Liver (tissue), 9 donors: ENCODE data around the gene TPR. TPM values are rescaled to one million over a fixed set of nuclear protein-coding genes. Genes with fewer than 3 reads are reported as not detected.

ENCODE experiments used
- DNase-seq: peaks from one replicate; pipeline ENCODE4 v3.0.0-alpha.2; 2017; ENCODE audit warnings: low spot score
- H3K27ac ChIP-seq, 2 donors: one replicate each; pipeline ENCODE4 v1.7.0; 2013; ENCODE audit warnings: inconsistent platforms in 2 of 2, low read length in 2 of 2, control low read depth in 1 of 2, low read depth in 1 of 2, mild to moderate bottlenecking in 1 of 2
- H3K27me3 ChIP-seq, 4 donors: one replicate each; pipeline versions ENCODE4 v1.6.1 to v1.7.0; 2013; ENCODE audit warnings: low read length in 3 of 4, inconsistent platforms in 1 of 4, mild to moderate bottlenecking in 1 of 4, moderate library complexity in 1 of 4; ENCODE audit not compliant: control insufficient read depth in 4 of 4, insufficient read depth in 4 of 4
- H3K36me3 ChIP-seq, 4 donors: one replicate each; pipeline versions ENCODE4 v1.6.1 to v1.7.0; 2013; ENCODE audit warnings: low read length in 3 of 4, mild to moderate bottlenecking in 3 of 4, low read depth in 1 of 4, moderate library complexity in 1 of 4; ENCODE audit not compliant: control insufficient read depth in 4 of 4, insufficient read depth in 3 of 4
- H3K4me1 ChIP-seq, 4 donors: one replicate each; pipeline versions ENCODE4 v1.6.1 to v1.7.0; 2013; ENCODE audit warnings: low read length in 3 of 4, mild to moderate bottlenecking in 3 of 4, moderate library complexity in 1 of 4; ENCODE audit not compliant: control insufficient read depth in 4 of 4, insufficient read depth in 4 of 4
- H3K4me3 ChIP-seq, 3 donors: one replicate each; pipeline versions ENCODE4 v1.6.1 to v1.7.0; 2013; ENCODE audit warnings: low read length in 3 of 3, control low read depth in 1 of 3, low read depth in 1 of 3, mild to moderate bottlenecking in 1 of 3
- H3K9ac ChIP-seq, 2 donors: one replicate each; pipeline ENCODE4 v1.7.0; 2013; ENCODE audit warnings: low read length in 2 of 2, mild to moderate bottlenecking in 2 of 2, moderate library complexity in 2 of 2, control low read depth in 1 of 2, low read depth in 1 of 2
- H3K9me3 ChIP-seq, 4 donors: one replicate each; pipeline versions ENCODE4 v1.6.1 to v1.7.0; 2013; ENCODE audit warnings: low read length in 3 of 4; ENCODE audit not compliant: control insufficient read depth in 4 of 4
- EGR1 ChIP-seq, 2 donors: IDR thresholded peaks; 2 replicates each; pipeline ENCODE4 v1.6.1; 2016 to 2018; ENCODE audit warnings: antibody characterized with exemption in 2 of 2, low read depth in 2 of 2
- FOXA1 ChIP-seq: IDR thresholded peaks from 2 replicates; pipeline ENCODE4 v1.6.1; 2016; ENCODE audit warnings: antibody characterized with exemption
- FOXA2 ChIP-seq: IDR thresholded peaks from 2 replicates; pipeline ENCODE4 v1.6.1; 2016; ENCODE audit warnings: antibody characterized with exemption
- GABPA ChIP-seq, 2 donors: IDR thresholded peaks in 1 of 2; conservative IDR thresholded peaks in 1 of 2; 2 replicates each; pipeline ENCODE4 v1.6.1; 2016; ENCODE audit warnings: antibody characterized with exemption in 2 of 2, mild to moderate bottlenecking in 1 of 2, moderate library complexity in 1 of 2
- HNF4A ChIP-seq, 2 donors: conservative IDR thresholded peaks; 2 replicates each; pipeline ENCODE4 v1.6.1; 2016; ENCODE audit warnings: antibody characterized with exemption in 2 of 2, mild to moderate bottlenecking in 2 of 2
- HNF4G ChIP-seq: IDR thresholded peaks from 2 replicates; pipeline ENCODE4 v1.6.1; 2016; ENCODE audit warnings: antibody characterized with exemption
- JUND ChIP-seq, 2 donors: IDR thresholded peaks; 2 replicates each; pipeline ENCODE4 v1.6.1; 2016; ENCODE audit warnings: antibody characterized with exemption in 2 of 2
- NR2F2 ChIP-seq: IDR thresholded peaks from 2 replicates; pipeline ENCODE4 v1.6.1; 2016; ENCODE audit warnings: antibody characterized with exemption
- RAD21 ChIP-seq, 2 donors: IDR thresholded peaks; 2 replicates each; pipeline ENCODE4 v1.6.1; 2016; ENCODE audit warnings: antibody characterized with exemption in 2 of 2, mild to moderate bottlenecking in 2 of 2
- RXRA ChIP-seq, 2 donors: IDR thresholded peaks; 2 replicates each; pipeline ENCODE4 v1.6.1; 2017 to 2018; ENCODE audit warnings: antibody characterized with exemption in 2 of 2, mild to moderate bottlenecking in 1 of 2
- SP1 ChIP-seq: IDR thresholded peaks from 2 replicates; pipeline ENCODE4 v1.6.1; 2018; ENCODE audit warnings: antibody characterized with exemption, mild to moderate bottlenecking
- TAF1 ChIP-seq: conservative IDR thresholded peaks from 2 replicates; pipeline ENCODE4 v1.6.1; 2016; ENCODE audit warnings: antibody characterized with exemption, mild to moderate bottlenecking
- YY1 ChIP-seq: IDR thresholded peaks from 2 replicates; pipeline ENCODE4 v1.6.1; 2016; ENCODE audit warnings: antibody characterized with exemption, mild to moderate bottlenecking
- WGBS: extraction: QIAGEN DNeasy Blood & Tissue Kit; methylation state at CpG from one replicate; pipeline ENCODE4 v1.1.7; 2013; 5-methylcytosine and 5-hydroxymethylcytosine counted together
- polyA plus RNA-seq, 2 donors: library from polyadenylated mRNA; stranded (reverse) in 1 of 2; unstranded in 1 of 2; fragments of 200-250 nt in 1 of 2; fragments of >200 nt in 1 of 2; fragmentation: Nextera tagmentation in 1 of 2; extraction: Ambion mirVana in 1 of 2; gene quantifications; one replicate each; pipeline versions ENCODE4 v1.2.1 to v1.2.3, GENCODE V29; 2013 to 2015
- total RNA-seq, 2 donors: library from RNA; depleted of rRNA; stranded (reverse); fragments of >200 nt; gene quantifications; one replicate each; pipeline ENCODE4 v1.2.3, GENCODE V29; 2014
- TF ChIP-seq, protein P1 (sequence below): IDR thresholded peaks from 2 replicates; pipeline ENCODE4 v1.6.1; 2016; ENCODE audit warnings: antibody characterized with exemption, mild to moderate bottlenecking
- TF ChIP-seq, protein P2 (sequence below): IDR thresholded peaks from 2 replicates; pipeline ENCODE4 v1.6.1; 2016; ENCODE audit warnings: antibody characterized with exemption
- donor health status: healthy.
- donor health status: healthy.
- donor health status: healthy.
- donor health status: healthy.
- donor health status: healthy.

The TPR gene
- total and polyA plus RNA-seq, 4 donors = 8.1 to 45.1 (median 39.2) TPM

DNA sequence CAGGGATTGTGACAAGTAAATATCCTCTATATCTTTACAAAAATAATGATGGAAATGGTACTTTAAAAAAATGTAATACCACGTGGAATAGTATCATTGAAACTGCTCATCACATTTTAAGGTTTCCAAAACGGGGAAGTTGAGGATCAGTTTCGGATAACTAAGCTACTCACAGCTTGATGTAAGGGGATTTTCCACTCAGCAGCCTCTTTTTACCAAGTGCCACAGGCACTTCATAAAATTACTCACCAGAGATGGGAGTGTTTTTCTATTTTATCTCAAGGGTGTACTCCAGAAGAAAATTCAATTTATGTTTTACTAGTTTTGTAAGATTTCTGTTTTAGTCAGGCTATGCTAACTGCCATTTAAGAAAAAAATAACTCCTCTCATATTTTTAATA, 91.7 kb downstream of the TPR start (continued):
- TF ChIP-seq, protein P1, sequence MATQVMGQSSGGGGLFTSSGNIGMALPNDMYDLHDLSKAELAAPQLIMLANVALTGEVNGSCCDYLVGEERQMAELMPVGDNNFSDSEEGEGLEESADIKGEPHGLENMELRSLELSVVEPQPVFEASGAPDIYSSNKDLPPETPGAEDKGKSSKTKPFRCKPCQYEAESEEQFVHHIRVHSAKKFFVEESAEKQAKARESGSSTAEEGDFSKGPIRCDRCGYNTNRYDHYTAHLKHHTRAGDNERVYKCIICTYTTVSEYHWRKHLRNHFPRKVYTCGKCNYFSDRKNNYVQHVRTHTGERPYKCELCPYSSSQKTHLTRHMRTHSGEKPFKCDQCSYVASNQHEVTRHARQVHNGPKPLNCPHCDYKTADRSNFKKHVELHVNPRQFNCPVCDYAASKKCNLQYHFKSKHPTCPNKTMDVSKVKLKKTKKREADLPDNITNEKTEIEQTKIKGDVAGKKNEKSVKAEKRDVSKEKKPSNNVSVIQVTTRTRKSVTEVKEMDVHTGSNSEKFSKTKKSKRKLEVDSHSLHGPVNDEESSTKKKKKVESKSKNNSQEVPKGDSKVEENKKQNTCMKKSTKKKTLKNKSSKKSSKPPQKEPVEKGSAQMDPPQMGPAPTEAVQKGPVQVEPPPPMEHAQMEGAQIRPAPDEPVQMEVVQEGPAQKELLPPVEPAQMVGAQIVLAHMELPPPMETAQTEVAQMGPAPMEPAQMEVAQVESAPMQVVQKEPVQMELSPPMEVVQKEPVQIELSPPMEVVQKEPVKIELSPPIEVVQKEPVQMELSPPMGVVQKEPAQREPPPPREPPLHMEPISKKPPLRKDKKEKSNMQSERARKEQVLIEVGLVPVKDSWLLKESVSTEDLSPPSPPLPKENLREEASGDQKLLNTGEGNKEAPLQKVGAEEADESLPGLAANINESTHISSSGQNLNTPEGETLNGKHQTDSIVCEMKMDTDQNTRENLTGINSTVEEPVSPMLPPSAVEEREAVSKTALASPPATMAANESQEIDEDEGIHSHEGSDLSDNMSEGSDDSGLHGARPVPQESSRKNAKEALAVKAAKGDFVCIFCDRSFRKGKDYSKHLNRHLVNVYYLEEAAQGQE = no peak
- TF ChIP-seq SP1 (no peak), EGR1 (IDR thresholded peaks at IDR 0.05; ENCODE audit: low read depth in 2 of 2) (no peak), HNF4A (conservative IDR thresholded peaks at IDR 0.05) (no peak), FOXA1 (no peak), NR2F2 (no peak), FOXA2 (no peak)

DNA sequence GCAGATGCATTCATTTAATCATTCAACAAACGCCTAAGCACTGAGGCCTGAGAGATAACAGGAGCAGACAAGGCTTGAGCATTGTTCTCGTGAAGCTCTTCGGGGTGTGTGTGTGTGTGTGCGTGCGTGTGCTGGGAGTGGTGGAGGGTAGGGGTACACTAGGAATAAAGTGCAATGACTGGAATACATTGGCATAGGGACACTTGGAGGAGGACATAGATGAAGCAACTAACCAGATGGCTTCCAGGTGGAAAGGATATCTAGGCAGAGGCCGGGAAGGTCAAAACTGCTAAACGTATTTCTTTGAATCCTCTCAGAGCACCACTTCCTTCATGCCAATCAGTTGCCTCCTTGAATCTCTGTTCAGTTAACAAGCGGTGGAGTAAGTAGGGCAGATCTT, 92.6 kb downstream of the TPR start:
- DNase-seq = no peak
- Histone ChIP-seq H3K27me3 (no peaks in the 10 kb centered on the region), H3K4me3 (no peak overlapping the region), H3K36me3 (no peaks in the 10 kb centered on the region), H3K27ac (no peak overlapping the region), H3K4me1 (no peaks in the 10 kb centered on the region), H3K9me3 (no peaks in the 10 kb centered on the region), H3K9ac (no peak overlapping the region)
- whole genome bisulfite sequencing = 86% methylated on average over 8 of the region's 8 CpGs
- TF ChIP-seq YY1 = no peak
- no peak for TF ChIP-seq HNF4A (conservative IDR thresholded peaks at IDR 0.05)
- TF ChIP-seq FOXA2 = no peak
- TF ChIP-seq FOXA1 = no peak
- TF ChIP-seq, protein P2, sequence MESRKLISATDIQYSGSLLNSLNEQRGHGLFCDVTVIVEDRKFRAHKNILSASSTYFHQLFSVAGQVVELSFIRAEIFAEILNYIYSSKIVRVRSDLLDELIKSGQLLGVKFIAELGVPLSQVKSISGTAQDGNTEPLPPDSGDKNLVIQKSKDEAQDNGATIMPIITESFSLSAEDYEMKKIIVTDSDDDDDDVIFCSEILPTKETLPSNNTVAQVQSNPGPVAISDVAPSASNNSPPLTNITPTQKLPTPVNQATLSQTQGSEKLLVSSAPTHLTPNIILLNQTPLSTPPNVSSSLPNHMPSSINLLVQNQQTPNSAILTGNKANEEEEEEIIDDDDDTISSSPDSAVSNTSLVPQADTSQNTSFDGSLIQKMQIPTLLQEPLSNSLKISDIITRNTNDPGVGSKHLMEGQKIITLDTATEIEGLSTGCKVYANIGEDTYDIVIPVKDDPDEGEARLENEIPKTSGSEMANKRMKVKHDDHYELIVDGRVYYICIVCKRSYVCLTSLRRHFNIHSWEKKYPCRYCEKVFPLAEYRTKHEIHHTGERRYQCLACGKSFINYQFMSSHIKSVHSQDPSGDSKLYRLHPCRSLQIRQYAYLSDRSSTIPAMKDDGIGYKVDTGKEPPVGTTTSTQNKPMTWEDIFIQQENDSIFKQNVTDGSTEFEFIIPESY = no peak
- no peak for TF ChIP-seq EGR1 (IDR thresholded peaks at IDR 0.05; ENCODE audit: low read depth in 2 of 2)
- TF ChIP-seq NR2F2 = no peak
- TF ChIP-seq SP1 = no peak
- no peak for TF ChIP-seq HNF4G
- no peak for TF ChIP-seq GABPA (IDR thresholded peaks at IDR 0.05 in 1 of 2, conservative IDR thresholded peaks at IDR 0.05 in 1 of 2)
- no peak for TF ChIP-seq TAF1
- TF ChIP-seq RXRA (IDR thresholded peaks at IDR 0.05) = no peak
- no peak for TF ChIP-seq RAD21 (IDR thresholded peaks at IDR 0.05)
- no peak for TF ChIP-seq JUND (IDR thresholded peaks at IDR 0.05)

DNA sequence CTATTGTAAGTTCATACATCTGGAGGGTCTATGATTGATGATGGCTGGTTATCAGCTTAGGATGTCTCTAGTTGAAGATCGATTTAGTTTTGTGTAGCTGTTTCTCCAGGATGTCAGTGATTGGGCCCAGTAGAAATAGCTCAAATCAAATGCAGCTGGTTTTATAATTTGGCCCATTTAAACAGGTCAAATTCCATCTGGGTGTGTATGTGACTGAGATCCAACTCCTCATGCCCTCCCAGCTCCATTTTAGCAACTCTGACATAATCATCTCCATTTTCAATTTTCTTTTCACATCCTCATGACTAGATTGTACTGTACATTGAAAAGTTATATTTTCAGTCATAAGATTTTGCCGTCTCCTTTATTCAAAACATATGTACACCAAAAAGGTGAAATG, 99.2 kb downstream of the TPR start:
- WGBS = 89% methylated on average over 2 of the region's 2 CpGs
- no peak for TF ChIP-seq HNF4G
- peak in 1 of 2 donors; percentile 49 for TF ChIP-seq HNF4A (conservative IDR thresholded peaks at IDR 0.05)
- no peak for TF ChIP-seq JUND (IDR thresholded peaks at IDR 0.05)
- peak; percentile 31 for TF ChIP-seq YY1

More for the DNA sequence above, 99.2 kb downstream of the TPR start:
- Histone ChIP-seq H3K9ac (no peak overlapping the region), H3K9me3 (no peaks in the 10 kb centered on the region), H3K4me3 (no peak overlapping the region), H3K4me1 (peaks cover 0 to 7% (median 6%) of the 10 kb centered on the region in 4 donors), H3K27me3 (no peaks in the 10 kb centered on the region), H3K27ac (no peak overlapping the region), H3K36me3 (no peaks in the 10 kb centered on the region)
- no peak for DNase-seq
